ENCODE data around the gene GOLM1. TPM values are rescaled to one million over a fixed set of nuclear protein-coding genes. Genes with fewer than 3 reads are reported as not detected.

GOLM1 gene
- total RNA-seq, 1 experiment from 2014 or later, result 75.1 TPM

DNA sequence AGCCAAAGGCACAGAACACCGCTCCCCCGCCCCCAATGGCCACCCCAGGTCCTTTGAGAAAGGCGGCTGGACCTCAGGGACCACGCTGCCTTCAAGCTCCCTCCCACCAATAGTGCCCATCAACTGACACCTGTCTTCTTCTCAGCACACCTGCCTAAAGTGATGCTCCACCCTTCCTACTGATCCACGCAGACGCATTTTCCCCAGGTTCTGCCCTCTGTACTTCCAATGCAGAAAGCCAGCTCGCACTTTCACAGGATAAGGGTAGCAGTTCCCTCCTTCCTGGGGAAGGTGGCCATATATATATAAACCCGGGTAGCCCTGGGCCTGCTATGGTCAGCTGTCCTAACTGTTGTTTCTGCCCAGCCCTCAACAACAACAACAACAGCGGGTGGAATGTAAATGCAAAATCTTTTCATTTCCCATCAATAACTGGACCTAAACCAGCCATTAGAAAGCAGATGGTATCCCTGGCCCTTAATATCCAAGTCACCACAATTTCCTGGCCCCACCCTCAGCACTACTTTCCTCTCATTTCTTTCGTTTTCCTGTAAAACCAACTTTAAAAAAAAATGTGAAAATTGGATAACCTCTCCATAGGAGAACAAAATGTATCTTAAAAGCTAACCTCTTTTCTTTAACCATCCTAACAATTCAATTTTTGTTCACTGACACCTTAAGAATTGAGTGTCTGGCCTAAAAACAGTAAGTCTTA, 1.7 kb downstream of the GOLM1 start:
- no peak overlapping the region for H3K27ac Mint-ChIP-seq
- CTCF ChIA-PET, result interaction anchor here (0.6 to 1.8 kb wide), 4 partner anchors 14 to 991 kb away, joined by 3 to 7 read pairs (median 4); no protein-coding TSS in a partner anchor
- H3K9me3 Mint-ChIP-seq, result no peaks in the 10 kb centered on the region
- no peak for DNase-seq (ENCODE audit: low spot score)
- H3K27me3 Mint-ChIP-seq (ENCODE audit: low read depth), result peaks cover 27% of the 10 kb centered on the region
- no peak for ATAC-seq
- peaks cover 48% of the 10 kb centered on the region for H3K4me1 Mint-ChIP-seq
- TF ChIP-seq, protein P1, sequence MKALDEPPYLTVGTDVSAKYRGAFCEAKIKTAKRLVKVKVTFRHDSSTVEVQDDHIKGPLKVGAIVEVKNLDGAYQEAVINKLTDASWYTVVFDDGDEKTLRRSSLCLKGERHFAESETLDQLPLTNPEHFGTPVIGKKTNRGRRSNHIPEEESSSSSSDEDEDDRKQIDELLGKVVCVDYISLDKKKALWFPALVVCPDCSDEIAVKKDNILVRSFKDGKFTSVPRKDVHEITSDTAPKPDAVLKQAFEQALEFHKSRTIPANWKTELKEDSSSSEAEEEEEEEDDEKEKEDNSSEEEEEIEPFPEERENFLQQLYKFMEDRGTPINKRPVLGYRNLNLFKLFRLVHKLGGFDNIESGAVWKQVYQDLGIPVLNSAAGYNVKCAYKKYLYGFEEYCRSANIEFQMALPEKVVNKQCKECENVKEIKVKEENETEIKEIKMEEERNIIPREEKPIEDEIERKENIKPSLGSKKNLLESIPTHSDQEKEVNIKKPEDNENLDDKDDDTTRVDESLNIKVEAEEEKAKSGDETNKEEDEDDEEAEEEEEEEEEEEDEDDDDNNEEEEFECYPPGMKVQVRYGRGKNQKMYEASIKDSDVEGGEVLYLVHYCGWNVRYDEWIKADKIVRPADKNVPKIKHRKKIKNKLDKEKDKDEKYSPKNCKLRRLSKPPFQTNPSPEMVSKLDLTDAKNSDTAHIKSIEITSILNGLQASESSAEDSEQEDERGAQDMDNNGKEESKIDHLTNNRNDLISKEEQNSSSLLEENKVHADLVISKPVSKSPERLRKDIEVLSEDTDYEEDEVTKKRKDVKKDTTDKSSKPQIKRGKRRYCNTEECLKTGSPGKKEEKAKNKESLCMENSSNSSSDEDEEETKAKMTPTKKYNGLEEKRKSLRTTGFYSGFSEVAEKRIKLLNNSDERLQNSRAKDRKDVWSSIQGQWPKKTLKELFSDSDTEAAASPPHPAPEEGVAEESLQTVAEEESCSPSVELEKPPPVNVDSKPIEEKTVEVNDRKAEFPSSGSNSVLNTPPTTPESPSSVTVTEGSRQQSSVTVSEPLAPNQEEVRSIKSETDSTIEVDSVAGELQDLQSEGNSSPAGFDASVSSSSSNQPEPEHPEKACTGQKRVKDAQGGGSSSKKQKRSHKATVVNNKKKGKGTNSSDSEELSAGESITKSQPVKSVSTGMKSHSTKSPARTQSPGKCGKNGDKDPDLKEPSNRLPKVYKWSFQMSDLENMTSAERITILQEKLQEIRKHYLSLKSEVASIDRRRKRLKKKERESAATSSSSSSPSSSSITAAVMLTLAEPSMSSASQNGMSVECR (CRISPR knock-in tag; IDR thresholded peaks at IDR 0.05; ENCODE audit: borderline replicate concordance), result no peak
- no peak for TF ChIP-seq ZNF263 (CRISPR knock-in tag; IDR thresholded peaks at IDR 0.05; ENCODE audit: low read depth)
- TF ChIP-seq IRF1 (CRISPR knock-in tag; IDR thresholded peaks at IDR 0.05), result no peak
- TF ChIP-seq NR2C2 (CRISPR knock-in tag; IDR thresholded peaks at IDR 0.05), result no peak
- TF ChIP-seq KAT7 (CRISPR knock-in tag; IDR thresholded peaks at IDR 0.05; ENCODE audit: borderline replicate concordance), result no peak
- no peak for TF ChIP-seq ZBTB43 (CRISPR knock-in tag; IDR thresholded peaks at IDR 0.05)
- no peak for TF ChIP-seq NFATC4 (CRISPR knock-in tag; IDR thresholded peaks at IDR 0.05)
- no peak for TF ChIP-seq ZNF219 (CRISPR knock-in tag; IDR thresholded peaks at IDR 0.05; ENCODE audit: borderline replicate concordance)
- TF ChIP-seq HMGA2 (CRISPR knock-in tag; IDR thresholded peaks at IDR 0.05), result no peak
- TF ChIP-seq, protein P2, sequence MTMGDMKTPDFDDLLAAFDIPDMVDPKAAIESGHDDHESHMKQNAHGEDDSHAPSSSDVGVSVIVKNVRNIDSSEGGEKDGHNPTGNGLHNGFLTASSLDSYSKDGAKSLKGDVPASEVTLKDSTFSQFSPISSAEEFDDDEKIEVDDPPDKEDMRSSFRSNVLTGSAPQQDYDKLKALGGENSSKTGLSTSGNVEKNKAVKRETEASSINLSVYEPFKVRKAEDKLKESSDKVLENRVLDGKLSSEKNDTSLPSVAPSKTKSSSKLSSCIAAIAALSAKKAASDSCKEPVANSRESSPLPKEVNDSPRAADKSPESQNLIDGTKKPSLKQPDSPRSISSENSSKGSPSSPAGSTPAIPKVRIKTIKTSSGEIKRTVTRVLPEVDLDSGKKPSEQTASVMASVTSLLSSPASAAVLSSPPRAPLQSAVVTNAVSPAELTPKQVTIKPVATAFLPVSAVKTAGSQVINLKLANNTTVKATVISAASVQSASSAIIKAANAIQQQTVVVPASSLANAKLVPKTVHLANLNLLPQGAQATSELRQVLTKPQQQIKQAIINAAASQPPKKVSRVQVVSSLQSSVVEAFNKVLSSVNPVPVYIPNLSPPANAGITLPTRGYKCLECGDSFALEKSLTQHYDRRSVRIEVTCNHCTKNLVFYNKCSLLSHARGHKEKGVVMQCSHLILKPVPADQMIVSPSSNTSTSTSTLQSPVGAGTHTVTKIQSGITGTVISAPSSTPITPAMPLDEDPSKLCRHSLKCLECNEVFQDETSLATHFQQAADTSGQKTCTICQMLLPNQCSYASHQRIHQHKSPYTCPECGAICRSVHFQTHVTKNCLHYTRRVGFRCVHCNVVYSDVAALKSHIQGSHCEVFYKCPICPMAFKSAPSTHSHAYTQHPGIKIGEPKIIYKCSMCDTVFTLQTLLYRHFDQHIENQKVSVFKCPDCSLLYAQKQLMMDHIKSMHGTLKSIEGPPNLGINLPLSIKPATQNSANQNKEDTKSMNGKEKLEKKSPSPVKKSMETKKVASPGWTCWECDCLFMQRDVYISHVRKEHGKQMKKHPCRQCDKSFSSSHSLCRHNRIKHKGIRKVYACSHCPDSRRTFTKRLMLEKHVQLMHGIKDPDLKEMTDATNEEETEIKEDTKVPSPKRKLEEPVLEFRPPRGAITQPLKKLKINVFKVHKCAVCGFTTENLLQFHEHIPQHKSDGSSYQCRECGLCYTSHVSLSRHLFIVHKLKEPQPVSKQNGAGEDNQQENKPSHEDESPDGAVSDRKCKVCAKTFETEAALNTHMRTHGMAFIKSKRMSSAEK (CRISPR knock-in tag; IDR thresholded peaks at IDR 0.05; ENCODE audit: borderline replicate concordance), result no peak
- POLR2A ChIA-PET, result no interaction called here
- peaks cover 3% of the 10 kb centered on the region; the same call in 1 of the 2 replicates for H3K36me3 Mint-ChIP-seq
- H3K4me3 Mint-ChIP-seq, result peak overlapping the region; percentile 73

DNA sequence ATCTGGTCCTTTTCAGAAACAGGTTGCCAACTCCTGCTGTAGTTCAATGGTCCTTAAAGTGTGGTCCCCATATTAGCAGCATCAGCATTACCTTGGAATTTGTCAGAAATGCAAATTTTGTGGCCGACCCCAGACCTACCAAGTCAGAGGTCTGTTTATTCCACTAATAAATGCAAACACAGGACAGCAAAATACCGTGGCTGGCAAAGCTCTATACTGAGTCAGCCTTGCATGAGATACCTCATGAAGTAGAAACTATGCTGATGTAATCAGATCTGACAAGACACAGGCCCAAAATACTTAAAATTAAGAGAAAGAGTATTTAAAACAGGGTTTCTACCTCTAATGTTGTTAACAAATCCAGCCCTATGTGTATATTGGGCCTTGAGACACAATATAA, 3.0 kb downstream of the GOLM1 start:
- no peak for ATAC-seq
- Mint-ChIP-seq H3K9me3 (no peaks in the 10 kb centered on the region; the same call in 1 of the 2 replicates), H3K4me1 (peaks cover 48% of the 10 kb centered on the region), H3K36me3 (peaks cover 7% of the 10 kb centered on the region; the same call in 1 of the 2 replicates), H3K27me3 (ENCODE audit: low read depth) (peaks cover 20% of the 10 kb centered on the region), H3K4me3 (no peak overlapping the region), H3K27ac (no peak overlapping the region)
- ChIA-PET CTCF (interaction anchor here (1.2 to 2.2 kb wide), 2 partner anchors 52 to 106 kb away, joined by 3 to 6 read pairs; no protein-coding TSS in a partner anchor), POLR2A (interaction anchor here (0.7 kb wide), 1 partner anchor 22 kb away, joined by 4 read pairs; no protein-coding TSS in a partner anchor)
- DNase-seq (ENCODE audit: low spot score), result no peak
- TF ChIP-seq ATF6 (CRISPR knock-in tag; IDR thresholded peaks at IDR 0.05) (no peak), ZNF416 (CRISPR knock-in tag; IDR thresholded peaks at IDR 0.05) (no peak), ATF1 (CRISPR knock-in tag; IDR thresholded peaks at IDR 0.05) (no peak), CREM (CRISPR knock-in tag; IDR thresholded peaks at IDR 0.05) (no peak), STAT6 (CRISPR knock-in tag; conservative IDR thresholded peaks at IDR 0.05; ENCODE audit: low read depth) (no peak), MAX (CRISPR knock-in tag; IDR thresholded peaks at IDR 0.05) (no peak)
